Type B pancreatic cell (in vitro differentiated cells): Measurements from ENCODE around the gene ASB5. TPM values are rescaled to one million over a fixed set of nuclear protein-coding genes. Genes with fewer than 3 reads are reported as not detected.
"Not testable (repeated sequence)": the region's sequence is repeated elsewhere in the genome, so short reads cannot be mapped to it uniquely, and the experiment has no call there.

Experiments
- DNase-seq: peaks from one replicate; pipeline ENCODE4 v3.0.0; 2021; ENCODE audit warnings: mixed read lengths; ENCODE audit not compliant: unreplicated experiment; ENCODE audit errors: extremely low spot score
- H3K27ac Mint-ChIP-seq: 2 replicates; pipeline ENCODE4 v1.8.0; 2021; ENCODE audit warnings: mild to moderate bottlenecking, mixed read lengths
- H3K27me3 Mint-ChIP-seq: 2 replicates; pipeline ENCODE4 v1.8.0; 2021; ENCODE audit warnings: mixed read lengths
- H3K36me3 Mint-ChIP-seq: 2 replicates; pipeline ENCODE4 v1.8.0; 2021; ENCODE audit warnings: mixed read lengths
- H3K4me1 Mint-ChIP-seq: one replicate; pipeline ENCODE4 v1.8.0; 2021; ENCODE audit warnings: mixed read lengths; ENCODE audit not compliant: unreplicated experiment
- H3K4me3 Mint-ChIP-seq: 2 replicates; pipeline ENCODE4 v1.8.0; 2021; ENCODE audit warnings: mild to moderate bottlenecking, mixed read lengths
- H3K9me3 Mint-ChIP-seq: 2 replicates; pipeline ENCODE4 v1.8.0; 2021; ENCODE audit warnings: mixed read lengths
- total RNA-seq: library from RNA; stranded (reverse); gene quantifications from 2 replicates; pipeline ENCODE4 v1.2.1, GENCODE V29; 2021; ENCODE audit warnings: low replicate concordance
- TF ChIP-seq, protein P1 (sequence below): fragments of 200-600 bp; sonication (generic); conservative IDR thresholded peaks from 2 replicates; pipeline ENCODE4 v1.5.0; 2021; ENCODE audit warnings: antibody characterized with exemption, mild to moderate bottlenecking

The ASB5 gene
- total RNA-seq, 1 donor from 2014 or later: not detected

- Mint-ChIP-seq H3K36me3 (no peaks in the 10 kb centered on the region), H3K4me1 (no peaks in the 10 kb centered on the region), H3K27ac (no peak overlapping the region), H3K9me3 (no peaks in the 10 kb centered on the region), H3K27me3 (no peaks in the 10 kb centered on the region), H3K4me3 (no peak overlapping the region)
- no peak for DNase-seq
- TF ChIP-seq, protein P1, sequence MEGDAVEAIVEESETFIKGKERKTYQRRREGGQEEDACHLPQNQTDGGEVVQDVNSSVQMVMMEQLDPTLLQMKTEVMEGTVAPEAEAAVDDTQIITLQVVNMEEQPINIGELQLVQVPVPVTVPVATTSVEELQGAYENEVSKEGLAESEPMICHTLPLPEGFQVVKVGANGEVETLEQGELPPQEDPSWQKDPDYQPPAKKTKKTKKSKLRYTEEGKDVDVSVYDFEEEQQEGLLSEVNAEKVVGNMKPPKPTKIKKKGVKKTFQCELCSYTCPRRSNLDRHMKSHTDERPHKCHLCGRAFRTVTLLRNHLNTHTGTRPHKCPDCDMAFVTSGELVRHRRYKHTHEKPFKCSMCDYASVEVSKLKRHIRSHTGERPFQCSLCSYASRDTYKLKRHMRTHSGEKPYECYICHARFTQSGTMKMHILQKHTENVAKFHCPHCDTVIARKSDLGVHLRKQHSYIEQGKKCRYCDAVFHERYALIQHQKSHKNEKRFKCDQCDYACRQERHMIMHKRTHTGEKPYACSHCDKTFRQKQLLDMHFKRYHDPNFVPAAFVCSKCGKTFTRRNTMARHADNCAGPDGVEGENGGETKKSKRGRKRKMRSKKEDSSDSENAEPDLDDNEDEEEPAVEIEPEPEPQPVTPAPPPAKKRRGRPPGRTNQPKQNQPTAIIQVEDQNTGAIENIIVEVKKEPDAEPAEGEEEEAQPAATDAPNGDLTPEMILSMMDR: no peak
Observed at GRCh38 chr4:176290520-176290919, 21.5 kb upstream of the ASB5 start.

DNA sequence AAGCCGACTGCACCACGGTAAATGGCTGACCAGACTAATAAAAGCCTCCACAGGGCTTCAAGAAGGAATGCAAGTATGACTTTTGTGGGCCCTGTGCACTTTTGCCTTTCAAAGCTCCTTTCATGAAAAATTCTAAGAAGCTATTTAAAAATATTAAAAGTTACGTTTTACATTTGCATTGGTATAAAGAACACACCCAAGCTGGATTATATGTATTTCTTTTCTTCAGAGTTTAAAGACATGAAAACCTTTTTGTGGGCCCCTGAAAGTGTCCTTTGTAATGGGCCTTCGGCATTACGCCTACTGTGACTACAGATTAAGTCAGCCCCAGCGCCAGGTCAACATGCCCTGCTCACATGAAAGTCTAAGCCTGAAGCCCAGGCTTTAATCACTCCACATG is 20.5 kb upstream of the ASB5 start:
- TF ChIP-seq, protein P1: no peak
- H3K36me3 Mint-ChIP-seq: no peaks in the 10 kb centered on the region
- no peak for DNase-seq
- H3K27me3 Mint-ChIP-seq: no peaks in the 10 kb centered on the region
- no peak overlapping the region for H3K4me3 Mint-ChIP-seq
- H3K27ac Mint-ChIP-seq: no peak overlapping the region
- H3K9me3 Mint-ChIP-seq: no peaks in the 10 kb centered on the region
- no peaks in the 10 kb centered on the region for H3K4me1 Mint-ChIP-seq

GRCh38 chr4:176288020-176288419 is 19.0 kb upstream of the ASB5 start:
- Mint-ChIP-seq H3K4me1 (no peaks in the 10 kb centered on the region), H3K4me3 (no peak overlapping the region), H3K36me3 (no peaks in the 10 kb centered on the region), H3K27ac (no peak overlapping the region), H3K27me3 (no peaks in the 10 kb centered on the region), H3K9me3 (no peaks in the 10 kb centered on the region)
- DNase-seq: no peak
- TF ChIP-seq, protein P1: no peak

DNA sequence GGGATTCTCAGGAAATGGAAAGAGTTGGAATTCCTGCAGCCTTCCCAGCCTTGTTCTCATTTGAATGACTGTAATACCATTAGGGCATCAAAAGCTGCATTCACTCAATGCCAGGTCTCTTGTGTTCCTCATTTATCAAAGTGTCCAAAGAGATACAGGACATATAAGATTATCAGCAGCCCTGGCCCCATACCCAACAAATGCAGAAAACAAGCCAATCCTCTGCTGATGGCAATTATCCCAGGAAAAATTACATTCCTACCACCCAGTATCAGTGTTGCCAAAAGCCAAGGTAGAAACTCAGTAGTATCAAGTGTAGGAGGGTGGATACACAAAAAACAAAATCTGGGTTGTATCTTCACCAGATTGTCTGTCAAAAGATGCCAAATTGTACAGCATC is 18.5 kb upstream of the ASB5 start:
- no peak for DNase-seq
- Mint-ChIP-seq H3K36me3 (no peaks in the 10 kb centered on the region), H3K4me1 (no peaks in the 10 kb centered on the region), H3K27me3 (no peaks in the 10 kb centered on the region), H3K4me3 (no peak overlapping the region), H3K27ac (no peak overlapping the region), H3K9me3 (no peaks in the 10 kb centered on the region)
- TF ChIP-seq, protein P1: no peak

DNA sequence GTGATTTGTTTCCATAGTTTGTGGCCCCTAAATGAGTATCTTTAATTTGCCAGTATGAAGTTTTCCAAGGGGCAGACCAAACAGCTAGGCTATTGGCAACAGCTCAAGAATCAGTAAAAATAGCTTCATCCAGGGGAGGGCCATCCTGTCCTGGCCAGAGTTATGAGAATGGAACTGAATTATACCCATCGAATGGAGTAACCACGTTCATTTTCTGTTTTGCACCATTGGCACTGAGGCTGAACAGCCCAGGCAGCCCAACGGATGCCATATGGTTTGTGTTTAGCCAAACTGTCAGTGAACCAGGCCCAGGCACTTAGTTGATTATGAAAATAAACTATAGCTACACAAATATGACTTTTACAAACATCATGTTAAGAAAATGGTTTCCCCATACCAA is 17.7 kb upstream of the ASB5 start:
- no peaks in the 10 kb centered on the region for H3K9me3 Mint-ChIP-seq
- no peaks in the 10 kb centered on the region for H3K27me3 Mint-ChIP-seq
- H3K27ac Mint-ChIP-seq: no peak overlapping the region
- TF ChIP-seq, protein P1: no peak
- no peak for DNase-seq
- H3K36me3 Mint-ChIP-seq: no peaks in the 10 kb centered on the region
- no peaks in the 10 kb centered on the region for H3K4me1 Mint-ChIP-seq
- H3K4me3 Mint-ChIP-seq: no peak overlapping the region

GRCh38 chr4:176279560-176279959 is 10.5 kb upstream of the ASB5 start:
- H3K9me3 Mint-ChIP-seq, H3K4me1 Mint-ChIP-seq, H3K27me3 Mint-ChIP-seq, H3K27ac Mint-ChIP-seq, H3K36me3 Mint-ChIP-seq, H3K4me3 Mint-ChIP-seq, DNase-seq: not testable (repeated sequence)
